GM12875 (cell line): Measurements from ENCODE around the gene PNLIPRP3.
A peak's percentile ranks its signal among the peaks of the same experiment; 100 is the strongest.

Experiments
- H3K4me3 ChIP-seq: one replicate; pipeline ENCODE4 v1.5.1; 2011; ENCODE audit warnings: low read depth, low read length, control low read depth
- CTCF ChIP-seq: IDR thresholded peaks from 2 replicates; pipeline ENCODE4 v1.5.1; 2011; ENCODE audit warnings: low read depth, mild to moderate bottlenecking, control low read depth, inconsistent platforms, low read length, moderate library complexity, borderline replicate concordance; ENCODE audit not compliant: insufficient read depth

PNLIPRP3 gene

GRCh38 chr10:116504786-116505185 lies 77.1 kb downstream of the PNLIPRP3 start:
- H3K4me3 ChIP-seq: no peak overlapping the region
- TF ChIP-seq CTCF: no peak

GRCh38 chr10:116510565-116510964 lies 82.9 kb downstream of the PNLIPRP3 start:
- no peak overlapping the region for H3K4me3 ChIP-seq
- no peak for TF ChIP-seq CTCF

- TF ChIP-seq CTCF: no peak
These were observed 83.7 kb downstream of the PNLIPRP3 start for GRCh38 chr10:116511365-116511764.

GRCh38 chr10:116521424-116522290 lies 94.0 kb downstream of the PNLIPRP3 start:
- TF ChIP-seq CTCF: peak; percentile 57; the same call in 1 of the 2 replicates
- H3K4me3 ChIP-seq: no peak overlapping the region

More at GRCh38 chr10:116511365-116511764, 83.7 kb downstream of the PNLIPRP3 start:
- H3K4me3 ChIP-seq: no peak overlapping the region

- no peak for TF ChIP-seq CTCF
- H3K4me3 ChIP-seq: no peak overlapping the region
These were observed 95.2 kb downstream of the PNLIPRP3 start for GRCh38 chr10:116522803-116523381.

- H3K4me3 ChIP-seq: no peak overlapping the region
- no peak for TF ChIP-seq CTCF
These were observed 97.1 kb downstream of the PNLIPRP3 start for GRCh38 chr10:116524736-116525135.

GRCh38 chr10:116526219-116526618 lies 98.6 kb downstream of the PNLIPRP3 start:
- no peak for TF ChIP-seq CTCF
- H3K4me3 ChIP-seq: no peak overlapping the region
